GM18505 (cell line): Measurements from ENCODE around the gene CMTM1.

Experiments used
- ATAC-seq: cut with Tn5 transposase; IDR thresholded peaks from one replicate; pipeline ENCODE4 v1.9.1; 2021; ENCODE audit not compliant: unreplicated experiment
- POLR2A ChIP-seq: IDR thresholded peaks from 4 replicates; pipeline ENCODE4 v1.6.1; 2011; ENCODE audit warnings: borderline replicate concordance; ENCODE audit not compliant: insufficient read depth, insufficient read length; ENCODE audit errors: extremely low read depth

The CMTM1 gene

GRCh38 chr16:66524601-66525164, 41.6 kb upstream of the CMTM1 start:
- peak; percentile 73 for ATAC-seq
- peak; percentile 39 for TF ChIP-seq POLR2A

- TF ChIP-seq POLR2A = no peak
- ATAC-seq = no peak
Measured at GRCh38 chr16:66525396-66526180, 40.7 kb upstream of the CMTM1 start.

- TF ChIP-seq POLR2A = no peak
- no peak for ATAC-seq
Measured at GRCh38 chr16:66528294-66528693, 37.9 kb upstream of the CMTM1 start.

- no peak for ATAC-seq
- no peak for TF ChIP-seq POLR2A
Measured at GRCh38 chr16:66529475-66529874, 36.8 kb upstream of the CMTM1 start.

GRCh38 chr16:66534376-66534799, 31.9 kb upstream of the CMTM1 start:
- no peak for TF ChIP-seq POLR2A
- ATAC-seq = no peak

- no peak for TF ChIP-seq POLR2A
- no peak for ATAC-seq
Measured at GRCh38 chr16:66536525-66536924, 29.7 kb upstream of the CMTM1 start.

- TF ChIP-seq POLR2A = no peak
- no peak for ATAC-seq
Measured at GRCh38 chr16:66537236-66537635, 29.0 kb upstream of the CMTM1 start.

- TF ChIP-seq POLR2A = no peak
- no peak for ATAC-seq
Measured at GRCh38 chr16:66538910-66539309, 27.3 kb upstream of the CMTM1 start.

- ATAC-seq = peak; percentile 66
Measured at GRCh38 chr16:66539623-66540469, 26.4 kb upstream of the CMTM1 start.

GRCh38 chr16:66541388-66542355, 24.6 kb upstream of the CMTM1 start:
- no peak for TF ChIP-seq POLR2A

More at GRCh38 chr16:66539623-66540469, 26.4 kb upstream of the CMTM1 start:
- no peak for TF ChIP-seq POLR2A

GRCh38 chr16:66542396-66542795, 23.8 kb upstream of the CMTM1 start:
- no peak for TF ChIP-seq POLR2A
- ATAC-seq = no peak

More at GRCh38 chr16:66541388-66542355, 24.6 kb upstream of the CMTM1 start:
- ATAC-seq = no peak

- TF ChIP-seq POLR2A = no peak
- ATAC-seq = no peak
Measured at GRCh38 chr16:66543541-66543940, 22.7 kb upstream of the CMTM1 start.
